ENCODE data around the gene CPED1. TPM values are rescaled to one million over a fixed set of nuclear protein-coding genes. Genes with fewer than 3 reads are reported as not detected.

CPED1 gene
- polyA plus RNA-seq, 1 experiment, result 52.0 TPM

DNA sequence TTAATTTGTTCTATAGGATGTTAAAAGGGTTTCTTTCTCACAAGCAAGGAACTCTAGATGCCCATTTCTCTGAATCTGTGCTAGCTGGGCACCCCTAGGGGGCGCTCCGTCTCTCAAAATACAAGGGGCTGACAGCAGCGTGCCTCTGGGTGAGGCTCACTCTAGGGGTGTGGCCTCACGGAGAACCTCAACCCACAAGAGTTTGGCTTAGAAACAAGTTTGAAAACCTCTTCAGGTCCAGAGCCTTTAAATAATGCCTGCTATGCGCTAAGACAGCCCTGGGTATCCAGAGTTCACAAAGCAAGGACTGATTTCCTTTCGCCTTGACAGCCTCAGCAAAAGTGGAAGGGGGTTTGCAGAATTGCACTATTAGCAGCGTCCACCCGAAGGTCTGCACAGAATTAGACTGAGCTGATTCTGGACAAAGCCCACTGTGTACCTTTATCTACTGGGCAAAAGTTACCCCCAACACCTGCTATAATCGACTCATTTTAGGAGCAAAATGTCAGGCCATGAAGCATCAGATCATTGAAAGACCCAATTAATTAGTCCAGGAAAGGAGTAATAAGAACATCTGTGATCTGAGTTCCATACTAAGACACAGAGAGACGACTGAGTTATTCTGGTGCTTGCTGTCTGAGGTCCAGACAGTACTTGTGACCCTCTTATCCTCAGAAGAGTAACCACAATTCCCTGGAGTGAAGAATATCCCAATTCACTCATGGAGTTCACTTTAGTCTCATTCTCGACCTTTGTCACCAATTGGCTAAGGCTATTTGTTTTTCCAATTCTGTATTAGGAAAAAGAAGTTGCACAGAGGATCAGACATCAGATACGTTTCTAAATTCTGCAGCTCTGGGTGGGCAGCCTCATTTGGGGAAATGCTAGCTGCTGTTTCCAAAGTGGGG lies 574 bp upstream of the CPED1 start:
- Histone ChIP-seq H3K4me3 (ENCODE audit: low read depth, low read length) (peak overlapping the region; percentile 76), H3K9me3 (ENCODE audit: control insufficient read depth, insufficient read depth, low read length) (no peaks in the 10 kb centered on the region), H3K27ac (ENCODE audit: low read depth, low read length) (peak overlapping the region; percentile 40), H3K27me3 (ENCODE audit: control insufficient read depth, insufficient read depth, low read length) (no peaks in the 10 kb centered on the region)
- CTCF ChIA-PET, result interaction anchor here (0.6 to 8.9 kb wide), 56 partner anchors 8 to 364 kb away, joined by 3 to 178 read pairs (median 4); partner anchors contain the start of gene ING3
- TF ChIP-seq, protein P1, sequence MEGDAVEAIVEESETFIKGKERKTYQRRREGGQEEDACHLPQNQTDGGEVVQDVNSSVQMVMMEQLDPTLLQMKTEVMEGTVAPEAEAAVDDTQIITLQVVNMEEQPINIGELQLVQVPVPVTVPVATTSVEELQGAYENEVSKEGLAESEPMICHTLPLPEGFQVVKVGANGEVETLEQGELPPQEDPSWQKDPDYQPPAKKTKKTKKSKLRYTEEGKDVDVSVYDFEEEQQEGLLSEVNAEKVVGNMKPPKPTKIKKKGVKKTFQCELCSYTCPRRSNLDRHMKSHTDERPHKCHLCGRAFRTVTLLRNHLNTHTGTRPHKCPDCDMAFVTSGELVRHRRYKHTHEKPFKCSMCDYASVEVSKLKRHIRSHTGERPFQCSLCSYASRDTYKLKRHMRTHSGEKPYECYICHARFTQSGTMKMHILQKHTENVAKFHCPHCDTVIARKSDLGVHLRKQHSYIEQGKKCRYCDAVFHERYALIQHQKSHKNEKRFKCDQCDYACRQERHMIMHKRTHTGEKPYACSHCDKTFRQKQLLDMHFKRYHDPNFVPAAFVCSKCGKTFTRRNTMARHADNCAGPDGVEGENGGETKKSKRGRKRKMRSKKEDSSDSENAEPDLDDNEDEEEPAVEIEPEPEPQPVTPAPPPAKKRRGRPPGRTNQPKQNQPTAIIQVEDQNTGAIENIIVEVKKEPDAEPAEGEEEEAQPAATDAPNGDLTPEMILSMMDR (IDR thresholded peaks at IDR 0.05; ENCODE audit: low read depth, low read length), result peak; percentile 99
- DNase-seq (ENCODE audit: low read depth, low spot score), result peak; percentile 90
- POLR2A ChIA-PET, result interaction anchor here (0.6 to 5.4 kb wide), 6 partner anchors 13 to 120 kb away, joined by 3 to 62 read pairs (median 4); no protein-coding TSS in a partner anchor

DNA sequence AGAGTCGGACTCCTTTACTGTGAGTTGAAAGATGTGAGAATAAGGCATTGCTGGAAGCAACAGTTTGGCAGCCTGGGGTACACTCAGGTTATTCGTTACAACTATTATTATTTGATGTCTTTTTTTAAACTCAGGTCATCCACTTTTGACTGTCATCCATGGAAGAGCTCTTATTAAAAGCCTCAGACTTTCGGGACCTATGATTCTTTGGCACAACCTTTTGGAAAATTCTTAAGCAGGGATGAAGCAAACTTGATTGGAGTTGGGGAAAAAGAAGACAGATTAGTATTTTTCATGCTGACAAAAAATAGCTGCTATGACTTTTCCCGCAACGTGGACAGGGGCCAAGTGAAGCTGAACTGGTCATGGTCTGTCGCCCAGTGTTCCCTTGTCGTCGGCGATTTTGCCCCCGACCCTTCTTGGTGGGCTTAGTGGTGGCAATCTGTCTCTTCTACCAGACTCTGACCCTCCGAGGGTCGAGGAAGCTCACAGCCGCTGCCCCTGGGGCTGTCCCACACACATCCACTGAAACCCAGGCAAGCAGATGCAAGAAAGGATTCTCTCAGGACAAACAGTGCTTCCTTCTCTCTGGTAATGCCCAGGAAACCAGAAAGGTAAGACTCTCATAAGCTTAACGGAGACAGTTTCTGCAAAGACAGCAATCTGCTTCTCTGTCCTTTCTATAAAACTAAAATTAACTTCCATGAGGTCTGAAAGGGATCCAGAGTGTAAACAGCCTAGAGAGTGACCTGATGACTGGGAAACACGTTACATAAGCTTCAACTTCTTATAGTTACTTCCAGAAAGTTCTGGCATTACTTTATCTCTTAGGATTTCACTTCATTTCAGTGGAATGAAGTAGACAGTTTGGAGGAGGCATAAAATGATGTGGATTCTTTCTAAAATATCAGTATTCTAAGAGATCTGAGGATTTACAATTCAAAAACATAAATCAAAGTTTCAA lies 1.0 kb downstream of the CPED1 start:
- Histone ChIP-seq H3K9me3 (ENCODE audit: control insufficient read depth, insufficient read depth, low read length) (no peaks in the 10 kb centered on the region), H3K27me3 (ENCODE audit: control insufficient read depth, insufficient read depth, low read length) (no peaks in the 10 kb centered on the region), H3K4me3 (ENCODE audit: low read depth, low read length) (peak overlapping the region; percentile 76), H3K27ac (ENCODE audit: low read depth, low read length) (peak overlapping the region; percentile 90)
- no peak for DNase-seq (ENCODE audit: low read depth, low spot score)
- ChIA-PET CTCF (interaction anchor here (1.0 to 8.9 kb wide), 9 partner anchors 9 to 183 kb away, joined by 3 to 178 read pairs (median 7); no protein-coding TSS in a partner anchor), POLR2A (interaction anchor here (1.3 to 5.4 kb wide), 4 partner anchors 12 to 118 kb away, joined by 5 to 62 read pairs (median 10); no protein-coding TSS in a partner anchor)
- TF ChIP-seq, protein P1 (IDR thresholded peaks at IDR 0.05; ENCODE audit: low read depth, low read length), result no peak

DNA sequence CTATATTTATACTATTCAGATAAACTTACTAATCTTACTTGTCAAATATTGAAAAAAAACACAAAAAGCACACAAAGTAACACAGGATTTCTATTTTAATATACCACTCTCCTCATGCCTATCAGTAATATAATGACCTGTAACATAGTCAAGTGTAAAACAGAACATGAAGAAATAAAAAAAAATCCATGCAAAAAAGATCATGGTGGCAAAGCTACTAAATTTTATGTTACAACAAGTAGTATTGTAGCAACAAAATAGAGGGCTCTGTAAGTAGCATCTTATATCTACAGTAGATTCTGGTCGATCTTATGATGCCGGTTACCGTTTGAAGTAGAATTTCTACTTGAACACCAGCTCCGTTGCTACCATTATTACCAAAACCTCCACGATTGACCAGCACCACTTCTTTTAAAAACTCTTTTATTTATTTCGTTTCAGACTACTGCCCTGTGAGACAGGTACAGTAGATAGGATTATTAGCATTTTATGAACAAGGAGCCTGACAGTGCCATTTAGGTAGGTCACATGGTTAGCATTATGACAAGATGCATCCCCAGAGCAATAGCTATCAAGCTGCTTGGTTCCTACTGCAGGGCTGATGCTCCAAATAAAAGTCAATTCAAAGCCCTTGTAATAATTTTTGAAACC lies 2.1 kb downstream of the CPED1 start:
- Histone ChIP-seq H3K4me3 (ENCODE audit: low read depth, low read length) (peak overlapping the region; percentile 76), H3K9me3 (ENCODE audit: control insufficient read depth, insufficient read depth, low read length) (no peaks in the 10 kb centered on the region), H3K27ac (ENCODE audit: low read depth, low read length) (no peak overlapping the region), H3K27me3 (ENCODE audit: control insufficient read depth, insufficient read depth, low read length) (no peaks in the 10 kb centered on the region)
- CTCF ChIA-PET, result interaction anchor here (1.6 to 8.9 kb wide), 6 partner anchors 10 to 184 kb away, joined by 3 to 178 read pairs (median 36); no protein-coding TSS in a partner anchor
- TF ChIP-seq, protein P1 (IDR thresholded peaks at IDR 0.05; ENCODE audit: low read depth, low read length), result no peak
- DNase-seq (ENCODE audit: low read depth, low spot score), result no peak
- POLR2A ChIA-PET, result interaction anchor here (0.6 to 5.4 kb wide), 5 partner anchors 11 to 338 kb away, joined by 3 to 62 read pairs (median 5); partner anchors contain the start of genes ING3 and WNT16

DNA sequence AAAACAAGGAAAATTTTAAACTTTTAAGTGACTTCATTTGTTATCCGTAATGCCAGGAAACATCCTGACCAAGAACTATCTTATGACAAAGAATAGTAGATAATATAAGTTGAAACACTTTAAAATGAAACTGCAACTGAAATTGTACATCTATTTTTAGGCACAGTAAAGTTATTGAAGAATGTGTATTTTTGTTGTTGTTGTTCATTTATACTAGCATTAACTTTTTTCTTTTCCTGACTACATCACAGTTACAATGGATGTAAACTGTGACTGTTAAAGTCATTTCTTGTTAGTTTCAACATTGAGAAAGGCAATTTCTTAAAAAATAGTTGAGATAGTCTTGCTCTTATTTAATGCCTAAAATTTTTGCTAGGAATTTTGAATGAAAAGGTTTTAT lies 2.6 kb downstream of the CPED1 start:
- H3K4me3 ChIP-seq (ENCODE audit: low read depth, low read length), result peak overlapping the region; percentile 76
- CTCF ChIA-PET, result interaction anchor here (2.6 to 8.9 kb wide), 4 partner anchors 10 to 115 kb away, joined by 6 to 178 read pairs (median 88); no protein-coding TSS in a partner anchor
- no peaks in the 10 kb centered on the region for H3K27me3 ChIP-seq (ENCODE audit: control insufficient read depth, insufficient read depth, low read length)
- TF ChIP-seq, protein P1 (IDR thresholded peaks at IDR 0.05; ENCODE audit: low read depth, low read length), result no peak
- H3K9me3 ChIP-seq (ENCODE audit: control insufficient read depth, insufficient read depth, low read length), result no peaks in the 10 kb centered on the region
- no peak overlapping the region for H3K27ac ChIP-seq (ENCODE audit: low read depth, low read length)
- DNase-seq (ENCODE audit: low read depth, low spot score), result no peak
- POLR2A ChIA-PET, result interaction anchor here (0.6 to 5.4 kb wide), 4 partner anchors 10 to 338 kb away, joined by 3 to 62 read pairs (median 10); partner anchors contain the start of gene WNT16

Measured in AG04450 (cell line).